GM12872 (cell line): ENCODE data around the gene ICAM1.

Source experiments
- CTCF ChIP-seq: IDR thresholded peaks from 3 replicates; pipeline ENCODE4 v1.5.1; 2011; ENCODE audit warnings: low read depth, mild to moderate bottlenecking, low read length, moderate library complexity; ENCODE audit not compliant: insufficient read depth

Gene ICAM1

GRCh38 chr19:10332158-10332964 lies 61.4 kb downstream of the ICAM1 start:
- TF ChIP-seq CTCF = no peak

- no peak for TF ChIP-seq CTCF
Measured at GRCh38 chr19:10332965-10333757, 62.2 kb downstream of the ICAM1 start, which contains the start of gene RAVER1. TSS of gene RAVER1 (minus strand) at chr19:10333529. CDS start at chr19:10333507, 22 bp downstream.

GRCh38 chr19:10333758-10334587 lies 63.1 kb downstream of the ICAM1 start:
- TF ChIP-seq CTCF = no peak

- TF ChIP-seq CTCF = no peak
Measured at GRCh38 chr19:10334588-10335351, 63.9 kb downstream of the ICAM1 start.

- TF ChIP-seq CTCF = no peak
Measured at GRCh38 chr19:10335352-10335985, 64.5 kb downstream of the ICAM1 start.
